ENCODE measurements around the gene CACNG1.

DNA sequence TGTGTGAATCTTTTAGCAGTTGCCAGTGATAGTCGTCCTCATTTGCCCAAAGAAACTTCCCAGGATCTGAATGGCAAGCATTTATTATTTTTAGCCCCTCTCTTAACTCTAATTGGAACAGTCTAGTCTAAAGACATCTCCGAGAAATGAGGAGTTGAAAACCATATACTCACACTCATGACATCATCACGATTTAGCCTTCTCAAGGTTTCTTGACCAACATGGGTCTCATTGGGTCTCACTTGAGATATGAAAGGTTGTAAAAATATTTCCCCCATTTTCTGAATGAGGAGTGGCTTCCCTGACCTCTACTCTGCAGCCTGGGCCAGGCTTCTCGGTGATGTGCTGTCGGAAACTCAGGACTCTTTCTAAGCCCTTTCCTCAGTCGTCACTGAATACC is 37.1 kb upstream of the CACNG1 start:
- no peak for TF ChIP-seq CTCF (optimal IDR thresholded peaks at IDR 0.05 in 1 of 3, IDR thresholded peaks at IDR 0.05 in 1 of 3, conservative IDR thresholded peaks at IDR 0.05 in 1 of 3; ENCODE audit: extremely low read depth in 1 of 3, insufficient read depth in 2 of 3, low read length in 3 of 3)
- TF ChIP-seq EZH2 (IDR thresholded peaks at IDR 0.05; ENCODE audit: low read length) = no peak

Data from keratinocyte (primary cell).